Activated CD8-positive, alpha-beta T cell treated with anti-CD3 and anti-CD28 coated beads for 36 hours (primary cell): ENCODE results near the gene USP37. TPM values are rescaled to one million over a fixed set of nuclear protein-coding genes. Genes with fewer than 3 reads are reported as not detected.

ENCODE experiments used
- ATAC-seq: fragments of 200-7000 bp; cut with Tn5 transposase; one replicate; pipeline ENCODE4 v1.10.0; 2021; ENCODE audit warnings: mild to moderate bottlenecking, moderate library complexity
- CTCF ChIA-PET: fragments of 350-600 bp; sonication (Branson Sonifier 250); formaldehyde crosslinking; loops from one replicate; lab custom pipeline; 2021; ENCODE audit warnings: antibody characterized with exemption; lab: Charles Lee
- POLR2A ChIA-PET: fragments of 350-600 bp; sonication (Branson Sonifier 250); formaldehyde crosslinking; loops from one replicate; lab custom pipeline; 2021; ENCODE audit warnings: antibody characterized with exemption; lab: Charles Lee
- DNase-seq: peaks from one replicate; pipeline ENCODE4 v3.0.0-alpha.2; 2020
- H3K27ac Mint-ChIP-seq: one replicate; pipeline ENCODE4 v1.8.0; 2021; ENCODE audit warnings: mild to moderate bottlenecking, mixed read lengths
- H3K27me3 Mint-ChIP-seq: one replicate; pipeline ENCODE4 v1.8.0; 2021; ENCODE audit warnings: mixed read lengths
- H3K36me3 Mint-ChIP-seq: one replicate; pipeline ENCODE4 v1.8.0; 2021; ENCODE audit warnings: low read depth, mixed read lengths
- H3K4me1 Mint-ChIP-seq: one replicate; pipeline ENCODE4 v1.8.0; 2021; ENCODE audit warnings: low read depth, mixed read lengths
- H3K4me3 Mint-ChIP-seq: one replicate; pipeline ENCODE4 v1.8.0; 2021; ENCODE audit warnings: mild to moderate bottlenecking, moderate library complexity, mixed read lengths
- H3K9me3 Mint-ChIP-seq: one replicate; pipeline ENCODE4 v1.8.0; 2021; ENCODE audit warnings: mixed read lengths
- intact Hi-C: fragments of 100-400 bp; cut with micrococcal nuclease; formaldehyde crosslinking; loops from one replicate; pipeline ENCODE4 v1.10.0; 2022
- total RNA-seq, 2 experiments: library from RNA; stranded (reverse); gene quantifications; one replicate each; pipeline ENCODE4 v1.2.3, GENCODE V29; 2021
- TF ChIP-seq, protein P1 (sequence below): fragments of 200-600 bp; IDR thresholded peaks from one replicate; pipeline ENCODE4 v1.8.0; 2022; ENCODE audit warnings: antibody characterized with exemption, mild to moderate bottlenecking

USP37 gene
- total RNA-seq, 2 experiments from 2014 or later: 51.7 to 53.2 TPM

DNA sequence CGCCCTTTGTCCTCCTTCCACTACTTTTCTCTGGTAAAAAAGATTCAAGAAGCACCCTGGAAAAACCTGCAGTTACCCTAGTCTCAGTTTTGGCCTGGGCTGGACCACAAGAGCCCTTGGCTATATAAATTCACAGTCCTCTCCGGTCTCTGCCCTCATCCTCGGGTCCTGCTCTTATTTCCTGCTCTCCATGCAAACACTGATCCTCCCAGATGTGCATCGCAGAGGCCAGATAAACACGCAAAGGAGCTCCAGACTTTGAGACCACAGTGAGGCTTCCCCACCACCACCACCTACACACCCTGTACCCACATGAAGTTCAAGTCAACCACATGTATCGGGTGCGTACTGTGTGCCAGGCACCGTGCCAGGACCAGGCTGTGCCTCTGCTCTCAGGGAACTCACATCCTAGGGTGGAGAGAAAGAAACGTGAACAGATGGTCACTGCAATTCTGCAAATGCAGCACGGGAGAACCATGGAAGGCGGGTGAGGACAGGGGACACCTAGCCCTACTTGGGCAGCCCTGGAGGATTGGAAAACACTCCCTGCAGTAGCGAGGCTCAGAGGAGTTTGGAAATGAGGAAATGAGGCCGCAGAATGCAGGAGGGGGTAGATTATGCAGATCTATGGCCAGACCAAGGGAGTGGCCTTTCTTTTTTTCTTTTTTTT lies 161.1 kb downstream of the USP37 start:
- ChIA-PET POLR2A (interaction anchor here (1.2 to 3.1 kb wide), 5 partner anchors 10 to 188 kb away, joined by 3 to 21 read pairs (median 4); no protein-coding TSS in a partner anchor), CTCF (interaction anchor here (0.6 to 1.2 kb wide), 2 partner anchors 122 to 201 kb away, joined by 3 read pairs; partner anchors contain the start of gene PLCD4)
- TF ChIP-seq, protein P1, sequence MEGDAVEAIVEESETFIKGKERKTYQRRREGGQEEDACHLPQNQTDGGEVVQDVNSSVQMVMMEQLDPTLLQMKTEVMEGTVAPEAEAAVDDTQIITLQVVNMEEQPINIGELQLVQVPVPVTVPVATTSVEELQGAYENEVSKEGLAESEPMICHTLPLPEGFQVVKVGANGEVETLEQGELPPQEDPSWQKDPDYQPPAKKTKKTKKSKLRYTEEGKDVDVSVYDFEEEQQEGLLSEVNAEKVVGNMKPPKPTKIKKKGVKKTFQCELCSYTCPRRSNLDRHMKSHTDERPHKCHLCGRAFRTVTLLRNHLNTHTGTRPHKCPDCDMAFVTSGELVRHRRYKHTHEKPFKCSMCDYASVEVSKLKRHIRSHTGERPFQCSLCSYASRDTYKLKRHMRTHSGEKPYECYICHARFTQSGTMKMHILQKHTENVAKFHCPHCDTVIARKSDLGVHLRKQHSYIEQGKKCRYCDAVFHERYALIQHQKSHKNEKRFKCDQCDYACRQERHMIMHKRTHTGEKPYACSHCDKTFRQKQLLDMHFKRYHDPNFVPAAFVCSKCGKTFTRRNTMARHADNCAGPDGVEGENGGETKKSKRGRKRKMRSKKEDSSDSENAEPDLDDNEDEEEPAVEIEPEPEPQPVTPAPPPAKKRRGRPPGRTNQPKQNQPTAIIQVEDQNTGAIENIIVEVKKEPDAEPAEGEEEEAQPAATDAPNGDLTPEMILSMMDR: peak; percentile 4
- peaks cover 16% of the 10 kb centered on the region for H3K36me3 Mint-ChIP-seq
- peak overlapping the region; percentile 72 for H3K27ac Mint-ChIP-seq
- peaks cover 6% of the 10 kb centered on the region for H3K27me3 Mint-ChIP-seq
- DNase-seq: peak; percentile 80
- H3K9me3 Mint-ChIP-seq: no peaks in the 10 kb centered on the region
- ATAC-seq: peak; percentile 13
- peaks cover 39% of the 10 kb centered on the region for H3K4me1 Mint-ChIP-seq
- peak overlapping the region; percentile 65 for H3K4me3 Mint-ChIP-seq
- intact Hi-C loops: loop anchor here (10.0 kb wide), 1 partner anchor 58 kb away; no protein-coding TSS in a partner anchor

DNA sequence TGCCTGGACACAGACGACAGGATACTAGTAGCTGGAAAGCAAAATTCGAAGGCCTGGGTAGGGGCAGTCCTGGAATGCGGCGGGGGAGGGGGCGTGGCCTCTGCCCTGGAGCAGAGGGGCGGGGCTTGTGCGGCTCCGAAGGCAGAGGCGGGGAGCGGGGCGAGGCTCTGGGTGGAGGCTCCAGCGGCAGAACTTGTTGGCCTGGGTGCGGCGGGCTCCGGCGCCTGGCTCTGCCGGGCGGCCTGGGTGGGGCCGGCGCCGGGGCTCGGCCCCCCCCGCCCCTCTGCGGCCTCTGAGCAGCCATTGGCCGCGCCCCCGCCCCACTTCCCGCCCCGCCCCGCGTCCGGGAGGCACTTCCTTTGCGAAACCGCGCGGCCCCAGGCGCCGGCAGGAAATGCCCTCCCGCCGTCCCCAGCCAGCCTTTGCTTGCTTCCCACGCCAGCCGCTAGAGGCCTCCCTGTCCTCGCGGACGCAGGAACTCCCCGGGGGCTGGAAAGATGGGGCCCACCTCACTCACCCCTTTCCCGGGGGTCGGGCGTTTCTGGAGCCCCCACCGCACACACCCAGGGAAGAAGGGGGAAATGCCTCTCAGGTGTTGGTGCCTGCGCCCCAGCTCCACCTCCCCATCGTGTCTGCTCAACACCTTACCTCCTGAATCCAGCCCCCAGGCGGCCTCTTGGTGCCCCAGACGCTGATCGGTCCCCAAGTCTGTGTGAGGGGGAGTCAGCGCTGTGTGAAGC lies 161.8 kb downstream of the USP37 start:
- ATAC-seq (peak; percentile 86), DNase-seq (peak; percentile 97)
- H3K27me3 Mint-ChIP-seq: peaks cover 6% of the 10 kb centered on the region
- ChIA-PET POLR2A (interaction anchor here (0.5 to 3.1 kb wide), 6 partner anchors 10 to 1491 kb away, joined by 3 to 21 read pairs (median 4); no protein-coding TSS in a partner anchor), CTCF (interaction anchor here (1.1 kb wide), 1 partner anchor 10 kb away, joined by 3 read pairs; no protein-coding TSS in a partner anchor)
- peaks cover 44% of the 10 kb centered on the region for H3K4me1 Mint-ChIP-seq
- peak overlapping the region; percentile 72 for H3K27ac Mint-ChIP-seq
- peaks cover 21% of the 10 kb centered on the region for H3K36me3 Mint-ChIP-seq
- H3K9me3 Mint-ChIP-seq: no peaks in the 10 kb centered on the region
- TF ChIP-seq, protein P1: peak; percentile 65
- H3K4me3 Mint-ChIP-seq: peak overlapping the region; percentile 66
- intact Hi-C loops: loop anchor here (10.0 kb wide), 1 partner anchor 58 kb away; no protein-coding TSS in a partner anchor

DNA sequence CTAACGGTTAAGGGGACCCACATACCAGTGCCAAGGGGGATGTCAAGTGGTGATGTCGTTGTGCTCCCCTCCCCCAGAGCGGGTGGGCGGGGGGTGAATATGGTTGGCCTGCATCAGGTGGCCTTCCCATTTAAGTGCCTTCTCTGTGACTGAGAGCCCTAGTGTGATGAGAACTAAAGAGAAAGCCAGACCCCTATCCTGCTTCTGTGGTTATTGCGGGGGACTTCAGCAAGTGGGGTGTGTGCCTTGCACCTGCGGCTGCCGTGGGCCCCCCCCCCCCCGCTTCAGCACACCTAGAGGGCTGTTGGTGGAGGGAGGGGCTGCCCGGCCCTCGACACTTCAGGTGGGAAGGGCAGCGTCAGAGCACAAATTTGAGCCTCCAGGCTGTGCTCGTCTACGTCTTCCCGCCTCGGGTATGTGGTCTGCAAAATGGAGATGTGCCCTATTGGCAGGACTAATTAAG lies 162.4 kb downstream of the USP37 start:
- peaks cover 24% of the 10 kb centered on the region for H3K36me3 Mint-ChIP-seq

DNA sequence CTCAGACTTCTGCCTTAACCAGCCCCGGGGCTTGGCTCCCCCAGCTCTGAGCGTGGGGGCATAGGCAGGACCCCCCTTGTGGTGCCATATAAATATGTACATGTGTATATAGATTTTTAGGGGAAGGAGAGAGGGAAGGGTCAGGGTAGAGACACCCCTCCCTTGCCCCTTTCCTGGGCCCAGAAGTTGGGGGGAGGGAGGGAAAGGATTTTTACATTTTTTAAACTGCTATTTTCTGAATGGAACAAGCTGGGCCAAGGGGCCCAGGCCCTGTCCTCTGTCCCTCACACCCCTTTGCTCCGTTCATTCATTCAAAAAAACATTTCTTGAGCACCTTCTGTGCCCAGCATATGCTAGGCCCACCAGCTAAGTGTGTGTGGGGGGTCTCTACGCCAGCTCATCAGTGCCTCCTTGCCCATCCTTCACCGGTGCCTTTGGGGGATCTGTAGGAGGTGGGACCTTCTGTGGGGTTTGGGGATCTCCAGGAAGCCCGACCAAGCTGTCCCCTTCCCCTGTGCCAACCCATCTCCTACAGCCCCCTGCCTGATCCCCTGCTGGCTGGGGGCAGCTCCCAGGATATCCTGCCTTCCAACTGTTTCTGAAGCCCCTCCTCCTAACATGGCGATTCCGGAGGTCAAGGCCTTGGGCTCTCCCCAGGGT lies 162.9 kb downstream of the USP37 start:
- ATAC-seq: no peak
- peaks cover 6% of the 10 kb centered on the region for H3K27me3 Mint-ChIP-seq
- DNase-seq: peak; percentile 13
- ChIA-PET POLR2A (interaction anchor here (0.5 to 3.1 kb wide), 5 partner anchors 8 to 1490 kb away, joined by 3 to 21 read pairs (median 4); partner anchors contain the start of genes AAMP and PNKD), CTCF (interaction anchor here (1.1 to 1.5 kb wide), 4 partner anchors 9 to 133 kb away, joined by 3 to 5 read pairs (median 3); no protein-coding TSS in a partner anchor)
- H3K27ac Mint-ChIP-seq: peak overlapping the region; percentile 66
- TF ChIP-seq, protein P1: no peak
- H3K36me3 Mint-ChIP-seq: peaks cover 25% of the 10 kb centered on the region
- intact Hi-C loops: loop anchor here (10.0 kb wide), 1 partner anchor 60 kb away; no protein-coding TSS in a partner anchor
- peak overlapping the region; percentile 66 for H3K4me3 Mint-ChIP-seq
- no peaks in the 10 kb centered on the region for H3K9me3 Mint-ChIP-seq
- peaks cover 44% of the 10 kb centered on the region for H3K4me1 Mint-ChIP-seq

More for the DNA sequence above, 162.4 kb downstream of the USP37 start:
- ATAC-seq (peak; percentile 38), DNase-seq (peak; percentile 69)
- ChIA-PET POLR2A (interaction anchor here (0.5 to 3.1 kb wide), 5 partner anchors 9 to 1491 kb away, joined by 3 to 21 read pairs (median 4); no protein-coding TSS in a partner anchor), CTCF (interaction anchor here (1.1 to 1.5 kb wide), 3 partner anchors 10 to 134 kb away, joined by 3 read pairs; no protein-coding TSS in a partner anchor)
- TF ChIP-seq, protein P1: no peak
- peaks cover 44% of the 10 kb centered on the region for H3K4me1 Mint-ChIP-seq
- H3K27ac Mint-ChIP-seq: peak overlapping the region; percentile 66
- no peaks in the 10 kb centered on the region for H3K9me3 Mint-ChIP-seq
- peak overlapping the region; percentile 66 for H3K4me3 Mint-ChIP-seq
- peaks cover 6% of the 10 kb centered on the region for H3K27me3 Mint-ChIP-seq
- intact Hi-C loops: loop anchor here (10.0 kb wide), 1 partner anchor 59 kb away; no protein-coding TSS in a partner anchor
